Activated CD8-positive, alpha-beta T cell treated with anti-CD3 and anti-CD28 coated beads for 36 hours (primary cell): ENCODE results near the gene LRMDA. TPM values are rescaled to one million over a fixed set of nuclear protein-coding genes. Genes with fewer than 3 reads are reported as not detected.

Experiments used
- ATAC-seq: fragments of 200-7000 bp; cut with Tn5 transposase; one replicate; pipeline ENCODE4 v1.10.0; 2021; ENCODE audit warnings: mild to moderate bottlenecking, moderate library complexity
- CTCF ChIA-PET: fragments of 350-600 bp; sonication (Branson Sonifier 250); formaldehyde crosslinking; loops from one replicate; lab custom pipeline; 2021; ENCODE audit warnings: antibody characterized with exemption; lab: Charles Lee
- POLR2A ChIA-PET: fragments of 350-600 bp; sonication (Branson Sonifier 250); formaldehyde crosslinking; loops from one replicate; lab custom pipeline; 2021; ENCODE audit warnings: antibody characterized with exemption; lab: Charles Lee
- DNase-seq: peaks from one replicate; pipeline ENCODE4 v3.0.0-alpha.2; 2020
- H3K27ac Mint-ChIP-seq: one replicate; pipeline ENCODE4 v1.8.0; 2021; ENCODE audit warnings: mild to moderate bottlenecking, mixed read lengths
- H3K27me3 Mint-ChIP-seq: one replicate; pipeline ENCODE4 v1.8.0; 2021; ENCODE audit warnings: mixed read lengths
- H3K36me3 Mint-ChIP-seq: one replicate; pipeline ENCODE4 v1.8.0; 2021; ENCODE audit warnings: low read depth, mixed read lengths
- H3K4me1 Mint-ChIP-seq: one replicate; pipeline ENCODE4 v1.8.0; 2021; ENCODE audit warnings: low read depth, mixed read lengths
- H3K4me3 Mint-ChIP-seq: one replicate; pipeline ENCODE4 v1.8.0; 2021; ENCODE audit warnings: mild to moderate bottlenecking, moderate library complexity, mixed read lengths
- H3K9me3 Mint-ChIP-seq: one replicate; pipeline ENCODE4 v1.8.0; 2021; ENCODE audit warnings: mixed read lengths
- CTCF ChIP-seq: fragments of 200-600 bp; IDR thresholded peaks from one replicate; pipeline ENCODE4 v1.8.0; 2022; ENCODE audit warnings: antibody characterized with exemption, mild to moderate bottlenecking
- intact Hi-C: fragments of 100-400 bp; cut with micrococcal nuclease; formaldehyde crosslinking; loops from one replicate; pipeline ENCODE4 v1.10.0; 2022
- total RNA-seq, 2 experiments: library from RNA; stranded (reverse); gene quantifications; one replicate each; pipeline ENCODE4 v1.2.3, GENCODE V29; 2021

The LRMDA gene
- total RNA-seq, 2 experiments from 2014 or later = not detected

DNA sequence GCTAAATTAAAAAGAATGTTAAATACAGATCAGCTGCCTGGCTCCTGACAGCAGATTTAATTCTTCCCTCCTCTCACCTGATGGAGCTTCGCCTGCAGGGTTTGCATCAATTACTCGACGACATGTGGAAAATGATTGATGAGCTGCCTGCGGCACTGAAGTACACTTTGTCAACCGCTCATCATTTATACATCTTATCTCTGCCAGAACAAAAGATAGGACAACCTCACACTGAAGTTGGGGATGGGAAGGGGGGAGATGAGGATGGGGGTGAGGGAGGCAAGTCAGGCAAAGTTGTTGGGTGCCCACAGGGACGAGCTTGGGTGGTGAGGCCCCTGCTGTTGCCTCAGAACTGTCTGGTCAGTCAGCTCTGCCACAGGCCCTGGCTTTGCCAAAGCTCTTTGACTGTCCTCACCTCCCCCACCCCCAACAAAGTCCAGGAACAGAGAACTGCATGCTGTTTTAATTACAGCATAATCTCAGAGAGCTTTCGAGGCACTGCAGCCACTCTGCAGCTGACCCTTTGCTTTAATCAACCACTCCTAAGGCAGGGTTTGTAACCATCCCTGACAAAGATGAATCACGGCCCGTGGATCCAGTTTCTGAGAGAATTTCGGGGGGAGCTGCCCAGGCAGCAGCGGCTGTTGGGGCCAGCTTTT is 702.3 kb downstream of the LRMDA start:
- TF ChIP-seq CTCF = no peak
- intact Hi-C loops = no loop called here
- Mint-ChIP-seq H3K9me3 (no peaks in the 10 kb centered on the region), H3K27me3 (no peaks in the 10 kb centered on the region), H3K36me3 (no peaks in the 10 kb centered on the region), H3K27ac (no peak overlapping the region), H3K4me1 (no peaks in the 10 kb centered on the region), H3K4me3 (no peak overlapping the region)
- POLR2A ChIA-PET = no interaction called here
- ATAC-seq (no peak), DNase-seq (no peak)
- CTCF ChIA-PET = no interaction called here

- intact Hi-C loops = no loop called here
- Mint-ChIP-seq H3K4me1 (no peaks in the 10 kb centered on the region), H3K36me3 (no peaks in the 10 kb centered on the region), H3K9me3 (no peaks in the 10 kb centered on the region), H3K27ac (no peak overlapping the region), H3K27me3 (no peaks in the 10 kb centered on the region), H3K4me3 (no peak overlapping the region)
- ChIA-PET CTCF (no interaction called here), POLR2A (no interaction called here)
- DNase-seq (no peak), ATAC-seq (no peak)
- no peak for TF ChIP-seq CTCF
These were observed 705.5 kb downstream of the LRMDA start for GRCh38 chr10:76136961-76137360.

DNA sequence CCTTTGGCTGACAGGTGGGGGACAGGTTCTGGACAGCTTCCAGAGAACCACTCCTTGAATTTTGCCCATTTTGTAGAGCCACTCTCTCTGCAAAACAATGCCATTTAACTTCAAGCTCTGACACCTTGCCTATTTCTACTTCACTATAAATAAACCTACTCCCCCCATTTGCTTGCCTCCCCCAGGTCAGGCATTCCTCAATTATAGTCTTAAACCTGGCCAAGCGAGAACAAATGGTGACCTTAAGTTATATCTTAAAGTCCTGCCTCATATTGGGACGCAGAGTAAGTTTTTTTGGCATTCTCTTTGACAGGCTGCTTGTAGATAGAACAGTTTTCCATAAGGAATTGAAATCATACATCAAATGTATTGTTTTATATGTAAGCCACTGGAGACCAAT is 706.9 kb downstream of the LRMDA start:
- CTCF ChIA-PET = no interaction called here
- Mint-ChIP-seq H3K27me3 (no peaks in the 10 kb centered on the region), H3K36me3 (no peaks in the 10 kb centered on the region), H3K9me3 (no peaks in the 10 kb centered on the region), H3K4me3 (no peak overlapping the region), H3K4me1 (no peaks in the 10 kb centered on the region), H3K27ac (no peak overlapping the region)
- POLR2A ChIA-PET = no interaction called here
- no peak for ATAC-seq
- TF ChIP-seq CTCF = no peak
- no peak for DNase-seq
- intact Hi-C loops = no loop called here

DNA sequence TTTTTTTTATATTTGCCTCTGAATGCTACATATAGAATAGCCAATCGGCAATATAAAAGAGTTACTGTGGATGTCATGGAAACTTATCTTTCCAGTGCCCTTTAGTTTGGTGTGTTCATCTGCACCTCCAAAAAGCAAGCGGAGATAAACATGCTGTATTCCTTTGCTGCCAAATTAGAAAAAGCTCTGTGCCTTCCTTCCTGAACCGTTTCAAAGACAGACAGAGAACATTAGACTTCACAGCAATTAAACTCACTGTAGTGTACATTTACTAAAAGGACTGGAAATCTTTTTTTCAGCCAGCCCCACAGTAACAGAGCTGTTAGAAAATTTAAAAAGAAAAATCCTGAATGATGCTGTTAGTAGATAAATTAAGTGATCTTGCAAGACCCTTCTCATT is 707.5 kb downstream of the LRMDA start:
- Mint-ChIP-seq H3K4me1 (no peaks in the 10 kb centered on the region), H3K9me3 (no peaks in the 10 kb centered on the region), H3K4me3 (no peak overlapping the region), H3K27me3 (no peaks in the 10 kb centered on the region), H3K36me3 (no peaks in the 10 kb centered on the region), H3K27ac (no peak overlapping the region)
- intact Hi-C loops = no loop called here
- no peak for TF ChIP-seq CTCF
- ATAC-seq (no peak), DNase-seq (no peak)
- POLR2A ChIA-PET = no interaction called here
- CTCF ChIA-PET = no interaction called here

- no peaks in the 10 kb centered on the region for H3K4me1 Mint-ChIP-seq
- ChIA-PET POLR2A (no interaction called here), CTCF (no interaction called here)
- no peak overlapping the region for H3K27ac Mint-ChIP-seq
- DNase-seq = no peak
- intact Hi-C loops = no loop called here
- H3K4me3 Mint-ChIP-seq = no peak overlapping the region
- no peak for ATAC-seq
- H3K36me3 Mint-ChIP-seq = no peaks in the 10 kb centered on the region
- H3K27me3 Mint-ChIP-seq = no peaks in the 10 kb centered on the region
- TF ChIP-seq CTCF = no peak
- H3K9me3 Mint-ChIP-seq = no peaks in the 10 kb centered on the region
These were observed 708.0 kb downstream of the LRMDA start for GRCh38 chr10:76139431-76139830.
